IMR-90 (cell line): ENCODE results near the gene TOGARAM1. TPM values are rescaled to one million over a fixed set of nuclear protein-coding genes. Genes with fewer than 3 reads are reported as not detected.

ENCODE experiments used
- ATAC-seq: fragments of 200-7000 bp; cut with Tn5 transposase; 2 replicates; pipeline ENCODE4 v1.9.1; 2020; ENCODE audit warnings: low read depth, mild to moderate bottlenecking, moderate library complexity
- BruUV-seq: library from RNA; stranded (reverse); fragments of 400-500 nt; replicated peaks from 2 replicates; lab custom pipeline; 2021; lab: Mats Ljungman, UMichigan
- CTCF ChIA-PET: fragments of 300-600 bp; formaldehyde crosslinking; extraction: SDS; loops from one replicate; lab custom pipeline; 2021; ENCODE audit warnings: antibody characterized with exemption; lab: Yijun Ruan, JAX
- POLR2A ChIA-PET: fragments of 300-600 bp; sonication (Branson Sonifier 250); formaldehyde crosslinking; loops from one replicate; lab custom pipeline; 2022; ENCODE audit warnings: antibody characterized with exemption; ENCODE audit not compliant: unreplicated experiment; lab: Charles Lee
- DNase-seq: peaks from one replicate; pipeline ENCODE4 v3.0.0; 2013
- H2AFZ ChIP-seq: replicated peaks from 2 replicates; pipeline ENCODE3; 2013; ENCODE audit warnings: low read length, mild to moderate bottlenecking; ENCODE audit not compliant: poor library complexity
- H2AK5ac ChIP-seq: 2 replicates; pipeline ENCODE4 v1.6.1; 2013; ENCODE audit warnings: low read depth, low read length, inconsistent platforms
- H2AK9ac ChIP-seq: replicated peaks from 2 replicates; pipeline ENCODE3; 2013; ENCODE audit warnings: mild to moderate bottlenecking, low read depth, low read length, moderate library complexity; ENCODE audit not compliant: poor library complexity
- H2BK120ac ChIP-seq: 2 replicates; pipeline ENCODE4 v1.6.1; 2013; ENCODE audit warnings: low read depth, low read length, inconsistent platforms
- H2BK15ac ChIP-seq: 3 replicates; pipeline ENCODE4 v1.6.1; 2013; ENCODE audit warnings: low read depth, low read length, inconsistent platforms
- H2BK20ac ChIP-seq: 2 replicates; pipeline ENCODE4 v1.6.1; 2013; ENCODE audit warnings: low read depth, mild to moderate bottlenecking, inconsistent platforms, low read length, moderate library complexity
- H2BK5ac ChIP-seq: 2 replicates; pipeline ENCODE4 v1.6.1; 2013; ENCODE audit warnings: mild to moderate bottlenecking, low read depth, low read length, inconsistent platforms; ENCODE audit not compliant: poor library complexity, severe bottlenecking
- H3K14ac ChIP-seq: replicated peaks from 2 replicates; pipeline ENCODE4 v1.6.1; 2013; ENCODE audit warnings: low read depth, low read length, inconsistent platforms
- H3K18ac ChIP-seq: 2 replicates; pipeline ENCODE4 v1.6.1; 2013; ENCODE audit warnings: low read depth, low read length, control low read depth
- H3K23ac ChIP-seq: 2 replicates; pipeline ENCODE4 v1.6.1; 2013; ENCODE audit warnings: low read depth, low read length, inconsistent platforms
- H3K27ac ChIP-seq: 2 replicates; pipeline ENCODE4 v1.5.1; 2013; ENCODE audit warnings: mild to moderate bottlenecking, control low read depth, low read length; ENCODE audit not compliant: insufficient read depth
- H3K27me3 ChIP-seq: 2 replicates; pipeline ENCODE4 v1.6.1; 2013; ENCODE audit warnings: low read length; ENCODE audit not compliant: control insufficient read depth, insufficient read depth
- H3K36me3 ChIP-seq: 2 replicates; pipeline ENCODE4 v1.6.1; 2013; ENCODE audit warnings: low read length, mixed read lengths; ENCODE audit not compliant: control insufficient read depth, insufficient read depth
- H3K4ac ChIP-seq: 2 replicates; pipeline ENCODE4 v1.6.1; 2013; ENCODE audit warnings: low read depth, low read length, inconsistent platforms
- H3K4me1 ChIP-seq: 2 replicates; pipeline ENCODE4 v1.6.1; 2013; ENCODE audit warnings: low read length, mixed read lengths; ENCODE audit not compliant: control insufficient read depth, insufficient read depth
- H3K4me2 ChIP-seq: 2 replicates; pipeline ENCODE4 v1.6.1; 2013; ENCODE audit warnings: low read depth, mild to moderate bottlenecking, control low read depth, low read length, moderate library complexity
- H3K4me3 ChIP-seq: 2 replicates; pipeline ENCODE4 v1.5.1; 2013; ENCODE audit warnings: low read depth, mild to moderate bottlenecking, control low read depth, low read length, moderate library complexity; ENCODE audit not compliant: insufficient read depth
- H3K56ac ChIP-seq: 2 replicates; pipeline ENCODE4 v1.6.1; 2013; ENCODE audit warnings: low read length, inconsistent platforms; ENCODE audit not compliant: insufficient read depth; ENCODE audit errors: extremely low read depth
- H3K79me1 ChIP-seq, 2 experiments: 2 replicates each; pipeline ENCODE4 v1.6.1; 2013; ENCODE audit warnings: low read length in 2 of 2, inconsistent platforms in 1 of 2, low read depth in 1 of 2
- H3K9ac ChIP-seq: 2 replicates; pipeline ENCODE4 v1.6.1; 2013; ENCODE audit warnings: low read depth, low read length, control low read depth
- H3K9me1 ChIP-seq: 2 replicates; pipeline ENCODE4 v1.6.1; 2013; ENCODE audit warnings: low read length, inconsistent platforms; ENCODE audit not compliant: insufficient read depth
- H3K9me3 ChIP-seq: 2 replicates; pipeline ENCODE4 v1.6.1; 2013; ENCODE audit warnings: low read length; ENCODE audit not compliant: control insufficient read depth, insufficient read depth
- H4K20me1 ChIP-seq: 2 replicates; pipeline ENCODE4 v1.6.1; 2013; ENCODE audit warnings: low read length, inconsistent platforms; ENCODE audit not compliant: insufficient read depth
- H4K5ac ChIP-seq: 2 replicates; pipeline ENCODE4 v1.6.1; 2013; ENCODE audit warnings: mild to moderate bottlenecking, low read depth, low read length, control low read depth
- H4K8ac ChIP-seq, 2 experiments: 2 replicates each; pipeline ENCODE4 v1.6.1; 2013; ENCODE audit warnings: low read depth in 2 of 2, low read length in 2 of 2, control low read depth in 1 of 2, inconsistent platforms in 1 of 2
- H4K91ac ChIP-seq: 2 replicates; pipeline ENCODE4 v1.6.1; 2013; ENCODE audit warnings: low read depth, low read length, inconsistent platforms; ENCODE audit not compliant: insufficient read depth
- CEBPB ChIP-seq: IDR thresholded peaks from 2 replicates; pipeline ENCODE4 v1.6.1; 2012; ENCODE audit warnings: low read depth, low read length, improper control_type of control experiment
- MAZ ChIP-seq: IDR thresholded peaks from 2 replicates; pipeline ENCODE4 v1.6.1; 2012; ENCODE audit warnings: low read depth, mild to moderate bottlenecking, low read length, improper control_type of control experiment, moderate library complexity, borderline replicate concordance
- MXI1 ChIP-seq: IDR thresholded peaks from 2 replicates; pipeline ENCODE4 v1.6.1; 2012; ENCODE audit warnings: low read depth, mild to moderate bottlenecking, low read length, moderate library complexity, borderline replicate concordance
- RFX5 ChIP-seq: IDR thresholded peaks from 2 replicates; pipeline ENCODE4 v1.8.0; 2012; ENCODE audit warnings: low read depth, mild to moderate bottlenecking, low read length, moderate library complexity
- WGBS, 2 experiments: methylation state at CpG; one replicate each; pipeline versions ENCODE4 v1.1.5 to v1.1.7; 2013; ENCODE audit warnings: missing lambda C conversion rate in 2 of 2; ENCODE audit not compliant: insufficient read length in 1 of 2; ENCODE audit errors: extremely low coverage in 2 of 2; 5-methylcytosine and 5-hydroxymethylcytosine counted together
- dilution Hi-C: fragments of 300-500 bp; cut with HindIII; formaldehyde crosslinking; loops from one replicate; pipeline ENCODE4 v1.14.3; 2018; ENCODE audit warnings: low sequenced_read_pairs; ENCODE audit not compliant: unreplicated experiment
- in situ Hi-C: fragments of 300-500 bp; cut with MboI; formaldehyde crosslinking; loops from 3 replicates; pipeline ENCODE4 v1.14.3; 2019; ENCODE audit warnings: low sequenced_read_pairs, inconsistent platforms, mixed read lengths
- intact Hi-C: fragments of 100-400 bp; cut with micrococcal nuclease; formaldehyde crosslinking; loops from 2 replicates; pipeline ENCODE4 v1.10.0; 2022
- polyA plus RNA-seq, 3 experiments: library from polyadenylated mRNA; depleted of rRNA; stranded (reverse); fragments of >200 nt; gene quantifications; 2 replicates each; pipeline ENCODE4 v1.2.3, GENCODE V29; 2012; ENCODE audit warnings: low replicate concordance in 1 of 3
- total RNA-seq: library from RNA; depleted of rRNA; stranded (reverse); fragments of >200 nt; gene quantifications from 2 replicates; pipeline ENCODE4 v1.2.3, GENCODE V29; 2012
- TF ChIP-seq, protein P1 (sequence below): conservative IDR thresholded peaks from 2 replicates; pipeline ENCODE4 v1.5.1; 2012; ENCODE audit warnings: mild to moderate bottlenecking, low read depth, low read length, improper control_type of control experiment

TOGARAM1 gene
- total and polyA plus RNA-seq, 2 of the 4 experiments (the other 2 are of a cell fraction), result 3.1 to 13.4 TPM

DNA sequence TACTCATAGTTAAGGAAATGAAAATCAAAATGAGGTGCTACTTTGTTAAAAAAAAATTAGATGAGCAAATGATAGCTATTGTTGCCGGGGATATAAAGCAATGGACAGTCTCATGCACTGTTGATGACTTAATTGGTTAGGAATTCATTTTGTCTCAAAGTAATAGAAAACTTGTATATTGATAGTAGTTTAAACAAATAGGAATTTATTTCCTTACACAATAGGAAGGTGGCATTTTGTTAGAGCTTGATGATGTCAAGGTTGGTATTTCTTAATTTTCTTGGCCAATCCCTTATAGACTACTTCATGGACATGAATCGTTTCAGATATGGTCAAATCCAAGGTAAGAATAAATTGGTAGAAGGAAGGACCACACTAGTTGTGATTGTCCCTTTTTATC, 129.7 kb downstream of the TOGARAM1 start:
- no peak overlapping the region for H3K14ac ChIP-seq
- DNase-seq (peak; percentile 36), ATAC-seq (no peak)
- no peak overlapping the region for H3K27ac ChIP-seq
- H3K9me3 ChIP-seq, result no peaks in the 10 kb centered on the region
- peaks cover 2% of the 10 kb centered on the region; the same call in 1 of the 2 replicates for H3K4me1 ChIP-seq
- no peak overlapping the region for H3K23ac ChIP-seq
- no peak for TF ChIP-seq MXI1
- no peak for TF ChIP-seq MAZ
- no peak for TF ChIP-seq RFX5
- TF ChIP-seq, protein P1, sequence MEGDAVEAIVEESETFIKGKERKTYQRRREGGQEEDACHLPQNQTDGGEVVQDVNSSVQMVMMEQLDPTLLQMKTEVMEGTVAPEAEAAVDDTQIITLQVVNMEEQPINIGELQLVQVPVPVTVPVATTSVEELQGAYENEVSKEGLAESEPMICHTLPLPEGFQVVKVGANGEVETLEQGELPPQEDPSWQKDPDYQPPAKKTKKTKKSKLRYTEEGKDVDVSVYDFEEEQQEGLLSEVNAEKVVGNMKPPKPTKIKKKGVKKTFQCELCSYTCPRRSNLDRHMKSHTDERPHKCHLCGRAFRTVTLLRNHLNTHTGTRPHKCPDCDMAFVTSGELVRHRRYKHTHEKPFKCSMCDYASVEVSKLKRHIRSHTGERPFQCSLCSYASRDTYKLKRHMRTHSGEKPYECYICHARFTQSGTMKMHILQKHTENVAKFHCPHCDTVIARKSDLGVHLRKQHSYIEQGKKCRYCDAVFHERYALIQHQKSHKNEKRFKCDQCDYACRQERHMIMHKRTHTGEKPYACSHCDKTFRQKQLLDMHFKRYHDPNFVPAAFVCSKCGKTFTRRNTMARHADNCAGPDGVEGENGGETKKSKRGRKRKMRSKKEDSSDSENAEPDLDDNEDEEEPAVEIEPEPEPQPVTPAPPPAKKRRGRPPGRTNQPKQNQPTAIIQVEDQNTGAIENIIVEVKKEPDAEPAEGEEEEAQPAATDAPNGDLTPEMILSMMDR, result no peak
- TF ChIP-seq CEBPB, result no peak; the same call in 1 of the 2 replicates
- H2BK120ac ChIP-seq, result no peak overlapping the region
- H4K91ac ChIP-seq, result no peak overlapping the region
- H3K4me3 ChIP-seq, result no peak overlapping the region
- H2BK15ac ChIP-seq, result no peak overlapping the region
- peaks cover 15 to 41% of the 10 kb centered on the region in 2 experiments for H3K79me1 ChIP-seq
- peaks cover 7% of the 10 kb centered on the region for H3K9me1 ChIP-seq
- H3K18ac ChIP-seq, result no peak overlapping the region
- CTCF ChIA-PET, result no interaction called here
- H3K36me3 ChIP-seq, result peaks cover 9% of the 10 kb centered on the region
- no peak overlapping the region for H3K4me2 ChIP-seq
- no peak overlapping the region for H2BK20ac ChIP-seq
- in situ Hi-C loops (no loop called here), intact Hi-C loops (no loop called here), dilution Hi-C loops (no loop called here)
- POLR2A ChIA-PET, result no interaction called here
- H2AFZ ChIP-seq, result no peak overlapping the region
- peaks cover 61% of the 10 kb centered on the region for H4K20me1 ChIP-seq
- H3K56ac ChIP-seq, result no peak overlapping the region
- no peak overlapping the region for H2AK9ac ChIP-seq
- H3K27me3 ChIP-seq, result no peaks in the 10 kb centered on the region
- no peak overlapping the region for H4K8ac ChIP-seq
- no CpG with 5 or more reads among the region's 2 CpGs for WGBS, 2 experiments
- H3K4ac ChIP-seq, result no peak overlapping the region
- no peak overlapping the region for H3K9ac ChIP-seq
- H4K5ac ChIP-seq, result no peak overlapping the region
- H2AK5ac ChIP-seq, result no peak overlapping the region
- BruUV-seq, result no TSS peak
- H2BK5ac ChIP-seq, result no peak overlapping the region
